DOHH2 (cell line): ENCODE data around the gene TMEM92.
A peak's percentile ranks its signal among the peaks of the same experiment; 100 is the strongest.

ENCODE experiments used
- H3F3A ChIP-seq: fragments of 200-600 bp; sonication (generic), shearing (Covaris generic); 2 replicates; pipeline ENCODE4 v1.6.0; 2016; ENCODE audit warnings: antibody characterized with exemption, mild to moderate bottlenecking; ENCODE audit not compliant: control insufficient read depth, insufficient read depth
- H3K27ac ChIP-seq: fragments of 200-600 bp; sonication (generic); 2 replicates; pipeline ENCODE4 v1.5.1; 2014; ENCODE audit warnings: low read depth, mild to moderate bottlenecking, low read length, moderate library complexity
- H3K27me3 ChIP-seq: fragments of 200-600 bp; sonication (generic); 2 replicates; pipeline ENCODE4 v1.6.1; 2014; ENCODE audit warnings: mild to moderate bottlenecking, low read length, mixed read lengths; ENCODE audit not compliant: control insufficient read depth
- H3K36me3 ChIP-seq: fragments of 200-600 bp; sonication (generic); 2 replicates; pipeline ENCODE4 v1.6.1; 2014; ENCODE audit warnings: mild to moderate bottlenecking, low read length, moderate library complexity, mixed read lengths; ENCODE audit not compliant: control insufficient read depth
- H3K4me1 ChIP-seq: fragments of 200-600 bp; sonication (generic); 2 replicates; pipeline ENCODE4 v1.6.1; 2014; ENCODE audit warnings: mild to moderate bottlenecking, low read length, mixed read lengths; ENCODE audit not compliant: control insufficient read depth
- H3K4me2 ChIP-seq: fragments of 200-600 bp; sonication (generic); 2 replicates; pipeline ENCODE4 v1.6.0; 2014; ENCODE audit warnings: mild to moderate bottlenecking, low read length, moderate library complexity
- H3K4me3 ChIP-seq: fragments of 200-600 bp; sonication (generic); 2 replicates; pipeline ENCODE4 v1.5.1; 2014; ENCODE audit warnings: mild to moderate bottlenecking, low read length, mixed read lengths
- H3K79me2 ChIP-seq: fragments of 200-600 bp; sonication (generic); 2 replicates; pipeline ENCODE4 v1.6.1; 2014; ENCODE audit warnings: mild to moderate bottlenecking, low read length, mixed read lengths; ENCODE audit not compliant: control insufficient read depth
- H3K9me2 ChIP-seq: fragments of 200-600 bp; sonication (generic); replicated peaks from 2 replicates; pipeline ENCODE4 v1.6.1; 2014; ENCODE audit warnings: mild to moderate bottlenecking, low read length, mixed read lengths; ENCODE audit not compliant: control insufficient read depth
- H3K9me3 ChIP-seq: fragments of 200-600 bp; sonication (generic); 2 replicates; pipeline ENCODE4 v1.6.1; 2014; ENCODE audit warnings: antibody characterized with exemption, low read length, mixed read lengths; ENCODE audit not compliant: control insufficient read depth, insufficient read depth
- H4K20me1 ChIP-seq: fragments of 200-600 bp; sonication (generic); 2 replicates; pipeline ENCODE4 v1.6.0; 2014; ENCODE audit warnings: low read depth, mild to moderate bottlenecking, antibody characterized with exemption, low read length, moderate library complexity; ENCODE audit not compliant: control insufficient read depth, insufficient read depth
- CTCF ChIP-seq: fragments of 200-600 bp; sonication (generic); IDR thresholded peaks from one replicate; pipeline ENCODE4 v1.5.1; 2014; ENCODE audit warnings: antibody characterized with exemption, mild to moderate bottlenecking, low read depth, low read length; ENCODE audit not compliant: poor library complexity, severe bottlenecking
- EZH2phosphoT487 ChIP-seq: fragments of 200-600 bp; sonication (generic); IDR thresholded peaks from 2 replicates; pipeline ENCODE4 v1.6.1; 2017; ENCODE audit warnings: borderline replicate concordance, mild to moderate bottlenecking, antibody characterized with exemption, low read length, moderate library complexity, mixed read lengths

TMEM92 gene

DNA sequence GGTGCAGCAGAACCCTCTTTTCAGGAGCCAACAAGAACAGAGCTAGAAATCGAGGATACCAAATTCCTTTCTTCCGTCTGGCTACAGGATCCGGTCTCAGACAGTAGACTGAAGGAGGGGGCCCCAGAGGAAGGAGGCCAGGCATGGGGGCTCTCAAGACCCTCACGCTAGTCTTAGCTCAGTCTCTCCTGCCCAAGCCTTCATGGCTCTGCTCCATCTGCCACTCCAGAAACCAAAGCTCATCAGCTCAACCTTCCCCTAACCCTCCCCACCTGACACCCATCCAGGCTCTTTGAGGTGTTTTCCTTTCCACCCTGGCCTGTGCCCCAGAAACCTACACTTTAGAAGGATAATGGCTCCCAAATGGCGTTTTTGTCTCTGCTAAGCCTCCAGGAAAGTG is 6.2 kb upstream of the TMEM92 start:
- Histone ChIP-seq H3K4me2 (no peak overlapping the region), H3K4me1 (peaks cover 1% of the 10 kb centered on the region; the same call in 1 of the 2 replicates)

DNA sequence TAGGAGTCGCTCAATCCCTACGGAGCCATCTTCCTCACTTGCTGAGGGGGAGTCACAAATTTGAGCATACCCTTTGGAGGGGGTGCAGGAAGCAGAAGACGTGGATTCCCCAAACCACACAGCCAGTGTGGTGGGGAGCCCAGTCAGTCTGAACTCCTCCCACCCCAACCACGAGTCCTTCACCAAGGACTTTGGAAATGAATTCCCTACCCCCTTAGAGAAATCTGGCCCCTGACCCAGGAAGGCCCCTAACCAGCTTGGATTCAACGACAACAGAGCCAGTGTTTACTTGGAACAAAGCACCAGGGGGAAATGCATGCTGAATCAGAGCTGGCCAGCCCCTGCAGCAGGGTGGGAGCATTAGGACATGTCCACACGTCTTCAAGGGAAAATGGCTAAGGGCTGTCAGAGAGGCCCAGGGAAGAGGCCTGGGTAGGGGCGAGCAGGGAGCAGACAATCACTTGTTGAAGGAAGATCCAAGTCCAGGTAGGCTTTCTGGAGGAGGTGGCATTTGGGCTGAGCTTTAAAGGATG is 5.5 kb upstream of the TMEM92 start:
- Histone ChIP-seq H3F3A (no peaks in the 10 kb centered on the region), H3K4me1 (peaks cover 5% of the 10 kb centered on the region; the same call in 1 of the 2 replicates), H3K36me3 (no peaks in the 10 kb centered on the region), H3K4me3 (no peak overlapping the region), H3K27ac (no peak overlapping the region), H3K9me3 (no peaks in the 10 kb centered on the region), H3K79me2 (no peaks in the 10 kb centered on the region), H3K4me2 (no peak overlapping the region), H4K20me1 (no peaks in the 10 kb centered on the region; the same call in 1 of the 2 replicates), H3K9me2 (no peaks in the 10 kb centered on the region), H3K27me3 (peaks cover 12% of the 10 kb centered on the region)
- TF ChIP-seq EZH2phosphoT487: no peak
- TF ChIP-seq CTCF: no peak

More for the DNA sequence above, 6.2 kb upstream of the TMEM92 start:
- no peak overlapping the region for H3K4me3 ChIP-seq
- no peaks in the 10 kb centered on the region for H3K9me3 ChIP-seq
- peaks cover 15% of the 10 kb centered on the region for H3K27me3 ChIP-seq
- no peak for TF ChIP-seq EZH2phosphoT487
- no peak for TF ChIP-seq CTCF
- H4K20me1 ChIP-seq: no peaks in the 10 kb centered on the region; the same call in 1 of the 2 replicates
- H3K9me2 ChIP-seq: no peaks in the 10 kb centered on the region
- H3K36me3 ChIP-seq: no peaks in the 10 kb centered on the region
- H3F3A ChIP-seq: no peaks in the 10 kb centered on the region
- no peak overlapping the region for H3K27ac ChIP-seq
- no peaks in the 10 kb centered on the region for H3K79me2 ChIP-seq

GRCh38 chr17:50269477-50270434 is 4.5 kb upstream of the TMEM92 start:
- no peaks in the 10 kb centered on the region for H3K9me2 ChIP-seq
- H3K4me1 ChIP-seq: peaks cover 11% of the 10 kb centered on the region
- no peaks in the 10 kb centered on the region for H3K79me2 ChIP-seq
- H3K27ac ChIP-seq: no peak overlapping the region
- no peaks in the 10 kb centered on the region for H3K36me3 ChIP-seq
- peaks cover 12% of the 10 kb centered on the region for H3K27me3 ChIP-seq
- no peak overlapping the region for H3K4me3 ChIP-seq
- no peaks in the 10 kb centered on the region; the same call in 1 of the 2 replicates for H4K20me1 ChIP-seq
- TF ChIP-seq CTCF: peak; percentile 88
- TF ChIP-seq EZH2phosphoT487: no peak
- H3K9me3 ChIP-seq: no peaks in the 10 kb centered on the region
- no peaks in the 10 kb centered on the region for H3F3A ChIP-seq
- H3K4me2 ChIP-seq: no peak overlapping the region
